ENCODE data around the gene SLC27A5. TPM values are rescaled to one million over a fixed set of nuclear protein-coding genes. Genes with fewer than 3 reads are reported as not detected.
A peak's percentile ranks its signal among the peaks of the same experiment; 100 is the strongest.

The SLC27A5 gene
- total and polyA plus RNA-seq, 2 of the 4 experiments (the other 2 are of a cell fraction) = 7.7 to 11.2 TPM

GRCh38 chr19:58483776-58484175, 28.0 kb downstream of the SLC27A5 start:
- Histone ChIP-seq H3K4me1 (ENCODE audit: control insufficient read depth, insufficient read depth, low read length) (peaks cover 2% of the 10 kb centered on the region; the same call in 1 of the 2 replicates), H3K9me3 (ENCODE audit: control insufficient read depth, insufficient read depth, low read length) (no peaks in the 10 kb centered on the region), H2AK5ac (ENCODE audit: low read depth, low read length) (no peak overlapping the region), H2AFZ (replicated peaks; ENCODE audit: low read length, poor library complexity) (no peak overlapping the region), H3K23ac (ENCODE audit: low read depth, low read length) (no peak overlapping the region), H3K79me1 (ENCODE audit: low read depth in 1 of 2, low read length in 2 of 2) (no peaks in the 10 kb centered on the region), H3K4me2 (ENCODE audit: low read depth, low read length) (no peak overlapping the region), H3K9me1 (ENCODE audit: insufficient read depth, low read length) (peaks cover 7% of the 10 kb centered on the region; the same call in 1 of the 2 replicates), H3K18ac (ENCODE audit: low read depth, low read length) (no peak overlapping the region), H2BK20ac (ENCODE audit: low read depth, low read length) (no peak overlapping the region), H2BK120ac (ENCODE audit: low read depth, low read length) (no peak overlapping the region), H2AK9ac (replicated peaks; ENCODE audit: low read depth, low read length, poor library complexity) (no peak overlapping the region), H3K14ac (replicated peaks; ENCODE audit: low read depth, low read length) (no peak overlapping the region), H3K4me3 (ENCODE audit: insufficient read depth, low read depth, low read length) (no peak overlapping the region), H4K8ac (ENCODE audit: low read depth in 2 of 2, low read length in 2 of 2) (no peak overlapping the region), H3K4ac (ENCODE audit: low read depth, low read length) (no peak overlapping the region), H3K27ac (ENCODE audit: insufficient read depth, low read length) (no peak overlapping the region), H3K56ac (ENCODE audit: extremely low read depth, insufficient read depth, low read length) (no peak overlapping the region), H4K91ac (ENCODE audit: insufficient read depth, low read depth, low read length) (no peak overlapping the region), H3K27me3 (ENCODE audit: control insufficient read depth, insufficient read depth, low read length) (no peaks in the 10 kb centered on the region), H2BK15ac (ENCODE audit: low read depth, low read length) (no peak overlapping the region), H4K20me1 (ENCODE audit: insufficient read depth, low read length) (no peaks in the 10 kb centered on the region), H3K36me3 (ENCODE audit: control insufficient read depth, insufficient read depth, low read length) (peaks cover 11% of the 10 kb centered on the region), H2BK5ac (ENCODE audit: low read depth, low read length, poor library complexity, severe bottlenecking) (no peak overlapping the region), H4K5ac (ENCODE audit: low read depth, low read length) (no peak overlapping the region), H3K9ac (ENCODE audit: low read depth, low read length) (no peak overlapping the region)
- dilution Hi-C loops (cut with HindIII; ENCODE audit: low sequenced_read_pairs, unreplicated experiment) (no loop called here), in situ Hi-C loops (cut with MboI; ENCODE audit: low sequenced_read_pairs) (no loop called here), intact Hi-C loops (cut with micrococcal nuclease) (no loop called here)
- no peak for TF ChIP-seq CHD1 (IDR thresholded peaks at IDR 0.05; ENCODE audit: low read depth, low read length)
- no peak for TF ChIP-seq MAFK (IDR thresholded peaks at IDR 0.05; ENCODE audit: low read depth, low read length)
- no peak for TF ChIP-seq MXI1 (IDR thresholded peaks at IDR 0.05; ENCODE audit: borderline replicate concordance, low read depth, low read length)
- no peak for TF ChIP-seq FOS (IDR thresholded peaks at IDR 0.05; ENCODE audit: low read depth, low read length)
- no peak for TF ChIP-seq RAD21 (IDR thresholded peaks at IDR 0.05; ENCODE audit: low read length)
- TF ChIP-seq ELK1 (IDR thresholded peaks at IDR 0.05; ENCODE audit: borderline replicate concordance, low read depth, low read length) = no peak
- TF ChIP-seq BHLHE40 (IDR thresholded peaks at IDR 0.05; ENCODE audit: low read depth, low read length) = no peak
- TF ChIP-seq USF2 (IDR thresholded peaks at IDR 0.05; ENCODE audit: low read depth, low read length) = no peak
- no peak for TF ChIP-seq POLR2A (IDR thresholded peaks at IDR 0.05; ENCODE audit: low read depth, low read length)
- no TSS peak for BruUV-seq (replicated peaks)
- ChIA-PET CTCF (no interaction called here), POLR2A (ENCODE audit: unreplicated experiment) (no interaction called here)
- peak; percentile 17 for DNase-seq
- ATAC-seq (ENCODE audit: low read depth) = peak; percentile 87
- no CpG with 5 or more reads among the region's 2 CpGs for WGBS, 2 experiments (ENCODE audit: extremely low coverage in 2 of 2, insufficient read length in 1 of 2)
